22Rv1 (cell line): ENCODE measurements around the gene PHTF2.

Experiments
- H3K27ac ChIP-seq: fragments of 450-650 bp; 2 replicates; pipeline ENCODE4 v1.5.1; 2017
- CTCF ChIP-seq: fragments of 450-650 bp; IDR thresholded peaks from 2 replicates; pipeline ENCODE4 v1.5.1; 2017; ENCODE audit warnings: mild to moderate bottlenecking
- ZFX ChIP-seq: fragments of 450-650 bp; IDR thresholded peaks from 2 replicates; pipeline ENCODE4 v1.6.1; 2017; ENCODE audit warnings: antibody characterized with exemption, borderline replicate concordance

The PHTF2 gene

GRCh38 chr7:77893813-77894212 is 95.2 kb downstream of the PHTF2 start:
- TF ChIP-seq CTCF (no peak), ZFX (no peak)
- H3K27ac ChIP-seq, result no peak overlapping the region

GRCh38 chr7:77894574-77895091 is 96.1 kb downstream of the PHTF2 start:
- H3K27ac ChIP-seq, result no peak overlapping the region

GRCh38 chr7:77895905-77896304 is 97.3 kb downstream of the PHTF2 start:
- H3K27ac ChIP-seq, result no peak overlapping the region
- TF ChIP-seq CTCF (no peak), ZFX (no peak)

More at GRCh38 chr7:77894574-77895091, 96.1 kb downstream of the PHTF2 start:
- TF ChIP-seq ZFX, result no peak
- no peak for TF ChIP-seq CTCF

- no peak overlapping the region for H3K27ac ChIP-seq
- TF ChIP-seq CTCF, result no peak
- no peak for TF ChIP-seq ZFX
These were observed 98.5 kb downstream of the PHTF2 start for GRCh38 chr7:77897004-77897547.

GRCh38 chr7:77899516-77899915 is 100.9 kb downstream of the PHTF2 start:
- no peak overlapping the region for H3K27ac ChIP-seq
- TF ChIP-seq ZFX (no peak), CTCF (no peak)

GRCh38 chr7:77903597-77903996 is 105.0 kb downstream of the PHTF2 start:
- TF ChIP-seq ZFX, result no peak
- no peak for TF ChIP-seq CTCF
- no peak overlapping the region for H3K27ac ChIP-seq

GRCh38 chr7:77904252-77904651 is 105.7 kb downstream of the PHTF2 start:
- TF ChIP-seq ZFX (no peak), CTCF (no peak)
- no peak overlapping the region for H3K27ac ChIP-seq
